DMS 273 treated with DMSO at 0.1 percent for 48 hours (cell line): ENCODE data around the gene ADAD1.
"Not testable (repeated sequence)": the region's sequence is repeated elsewhere in the genome, so short reads cannot be mapped to it uniquely, and the experiment has no call there.

ENCODE experiments used
- DNase-seq: peaks from one replicate; lab custom pipeline; 2025; lab: John Stamatoyannopoulos, UW

Gene ADAD1

DNA sequence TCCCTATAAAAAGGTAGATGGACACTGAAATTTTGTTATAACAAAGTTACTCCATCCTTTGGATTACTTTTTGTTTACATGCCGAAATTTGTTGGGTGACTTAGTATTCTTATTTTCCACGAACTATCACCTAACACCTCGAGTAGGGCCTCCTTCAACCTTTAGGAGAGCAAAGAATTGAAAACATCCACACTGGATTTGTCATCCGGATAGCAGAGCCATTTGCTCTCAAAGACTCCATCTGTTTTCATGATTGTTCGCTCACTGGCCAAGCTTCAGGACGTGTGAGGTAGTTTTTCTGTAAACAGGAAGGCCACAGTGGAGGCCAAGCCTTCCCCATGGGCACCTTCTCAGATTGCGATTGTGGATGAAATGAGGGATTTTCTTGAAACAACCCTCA lies at the start of gene ADAD1:
Gene ADAD1, plus strand, starts transcription at position 301 of the 400 bp plus-strand sequence. CDS start 1,059 bp downstream, outside the sequence.
- no peak for DNase-seq

DNA sequence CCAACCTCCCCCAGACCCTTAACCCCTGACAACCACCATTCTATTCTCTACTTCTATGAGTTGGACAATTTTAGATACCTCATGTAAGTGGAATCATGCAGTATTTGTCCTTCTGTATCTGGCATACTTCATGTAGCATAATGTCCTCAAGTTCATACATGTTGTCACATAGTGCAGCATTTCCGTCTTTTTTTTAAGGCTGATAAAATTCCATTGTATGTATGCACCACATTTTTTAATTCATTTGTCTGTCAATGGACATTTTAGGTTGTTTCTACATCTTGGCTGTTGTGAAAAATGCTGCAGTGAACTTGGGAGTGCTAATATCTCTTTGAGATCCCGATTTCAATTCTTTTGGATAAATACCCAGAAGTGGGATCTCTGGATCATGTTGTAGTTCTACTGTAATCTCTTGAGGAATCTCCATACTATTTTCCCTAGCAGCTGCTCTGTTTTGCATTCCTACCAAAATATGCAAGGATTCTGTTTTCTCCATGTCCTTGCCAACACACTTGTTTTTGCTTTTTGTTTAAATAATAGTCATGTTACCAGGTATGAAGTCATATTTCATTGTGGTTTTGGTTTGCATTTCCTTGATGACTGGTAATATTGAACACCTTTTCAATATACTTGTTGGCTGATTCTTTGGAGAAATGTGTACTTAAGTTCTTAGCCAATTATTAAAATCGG lies 48.8 kb upstream of the ADAD1 start:
- DNase-seq = no peak

DNA sequence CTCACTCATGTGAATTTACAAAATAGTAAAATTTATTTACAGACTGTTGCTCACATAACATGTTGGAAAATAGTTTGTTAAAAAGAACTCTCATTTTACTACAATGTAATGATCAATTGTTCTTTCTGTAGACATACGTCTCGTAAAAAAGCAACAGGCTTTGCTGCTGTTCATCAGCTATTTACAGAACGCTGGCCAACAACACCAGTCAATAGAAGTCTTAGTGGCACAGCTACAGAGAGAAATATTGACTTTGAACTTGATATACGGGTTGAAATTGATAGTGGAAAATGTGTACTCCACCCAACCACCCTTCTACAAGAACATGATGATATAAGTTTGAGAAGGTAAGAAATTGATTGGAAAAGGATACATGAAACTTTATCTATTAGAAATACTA lies 47.6 kb upstream of the ADAD1 start:
- no peak for DNase-seq

DNA sequence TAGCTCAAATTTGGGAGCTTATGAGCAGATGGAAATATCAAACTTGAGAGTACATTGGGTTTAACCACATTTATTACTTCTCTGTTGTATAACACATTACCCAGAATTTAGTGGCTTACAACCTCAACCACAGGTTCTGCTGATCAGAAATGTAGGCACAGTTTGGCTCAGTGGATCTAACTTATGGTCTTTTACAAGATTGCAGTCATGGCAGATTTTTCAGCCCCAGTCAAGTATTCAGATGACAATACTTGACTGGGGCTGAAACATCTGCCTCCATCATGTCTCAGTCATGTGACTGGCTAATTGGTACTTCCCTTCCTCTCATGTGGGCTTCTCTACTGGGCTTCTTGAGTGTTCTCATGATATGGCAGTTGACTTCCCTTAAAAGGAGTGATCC lies 44.0 kb upstream of the ADAD1 start:
- no peak for DNase-seq

DNA sequence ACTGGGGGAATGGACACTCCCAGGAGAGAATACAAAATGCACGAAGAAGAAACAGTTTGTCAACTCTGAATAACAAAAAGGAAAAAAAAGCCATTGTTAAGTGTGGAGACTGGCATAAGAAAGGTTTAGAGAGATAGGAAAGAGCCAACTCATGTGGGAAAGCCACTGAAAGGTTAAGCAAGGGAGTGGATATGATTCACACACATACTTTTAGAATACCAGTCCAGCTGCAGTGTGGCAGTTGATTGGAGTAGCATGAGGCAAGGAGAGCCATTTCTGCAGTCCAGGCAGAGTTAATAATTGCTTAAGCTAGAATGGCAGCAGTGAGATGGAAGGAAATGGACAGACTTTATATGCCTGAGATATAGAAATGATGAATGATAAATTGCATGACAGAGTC lies 36.9 kb upstream of the ADAD1 start:
- no peak for DNase-seq

GRCh38 chr4:122346036-122346435 lies 32.8 kb upstream of the ADAD1 start:
- DNase-seq = no peak

GRCh38 chr4:122346503-122346902 lies 32.3 kb upstream of the ADAD1 start:
- DNase-seq = no peak

DNA sequence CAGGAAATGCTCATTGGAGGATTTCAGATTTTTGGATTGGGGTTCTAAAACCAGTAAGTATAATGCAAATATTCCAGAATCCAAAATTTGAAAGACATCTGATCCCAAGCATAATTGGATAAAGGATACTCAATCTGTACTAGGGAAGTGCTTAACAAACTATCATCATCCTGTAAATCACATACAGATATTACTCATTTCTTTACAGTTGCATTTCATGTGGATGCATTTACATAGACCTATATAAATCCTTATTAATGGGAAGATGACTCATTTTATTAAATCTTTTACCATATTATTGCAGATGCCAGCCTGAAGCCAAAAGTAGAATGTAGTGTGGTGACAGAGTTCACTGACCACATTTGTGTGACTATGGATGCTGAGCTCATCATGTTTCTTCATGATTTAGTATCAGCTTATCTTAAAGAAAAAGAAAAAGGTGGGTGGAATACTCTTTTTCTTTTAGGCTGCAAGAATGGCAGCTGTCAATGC lies 22.4 kb upstream of the ADAD1 start:
- DNase-seq = no peak

DNA sequence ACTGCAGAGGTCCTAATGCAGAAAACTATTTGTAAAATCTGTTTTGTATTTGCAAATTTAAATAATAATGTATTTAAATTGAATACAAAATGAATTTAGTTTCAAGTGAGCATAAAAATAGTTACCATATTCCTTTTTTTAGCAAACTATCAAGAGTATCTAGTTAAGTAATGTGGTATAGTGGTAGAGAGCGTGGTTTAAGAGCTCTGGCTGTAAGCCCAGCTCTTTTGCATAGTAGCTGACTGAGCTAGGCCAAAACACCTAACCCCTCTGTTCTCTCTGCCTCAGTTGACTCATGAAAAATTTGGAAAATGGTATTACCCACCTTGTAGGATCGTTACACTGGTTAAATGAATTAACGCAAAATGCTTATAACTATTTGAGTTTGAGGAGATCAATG lies 18.1 kb upstream of the ADAD1 start:
- no peak for DNase-seq

GRCh38 chr4:122364700-122365404 lies 14.0 kb upstream of the ADAD1 start:
- DNase-seq = no peak

- not testable (repeated sequence) for DNase-seq
Measured at GRCh38 chr4:122368786-122369185, 10.0 kb upstream of the ADAD1 start.

DNA sequence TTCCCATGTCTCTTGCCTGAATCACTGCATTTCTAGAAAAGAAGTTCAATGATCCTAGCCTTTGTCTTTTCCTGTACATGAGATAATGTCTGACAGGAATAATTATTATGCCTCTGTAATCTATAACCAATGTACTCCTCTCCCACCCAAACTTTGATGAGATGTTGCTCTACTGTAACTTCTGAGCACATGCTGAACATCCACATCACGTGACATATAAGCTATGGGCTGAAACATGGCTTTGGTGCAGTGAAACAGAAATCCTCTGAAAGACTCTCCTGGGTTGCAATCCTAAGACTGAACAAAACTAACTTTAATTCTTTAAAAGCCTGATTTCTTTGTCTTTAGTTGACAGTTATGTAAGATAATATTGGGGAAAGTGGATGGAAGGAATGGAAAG lies 1.5 kb upstream of the ADAD1 start:
- DNase-seq = no peak

GRCh38 chr4:122379239-122379638 lies 428 bp downstream of the ADAD1 start:
- DNase-seq = no peak

DNA sequence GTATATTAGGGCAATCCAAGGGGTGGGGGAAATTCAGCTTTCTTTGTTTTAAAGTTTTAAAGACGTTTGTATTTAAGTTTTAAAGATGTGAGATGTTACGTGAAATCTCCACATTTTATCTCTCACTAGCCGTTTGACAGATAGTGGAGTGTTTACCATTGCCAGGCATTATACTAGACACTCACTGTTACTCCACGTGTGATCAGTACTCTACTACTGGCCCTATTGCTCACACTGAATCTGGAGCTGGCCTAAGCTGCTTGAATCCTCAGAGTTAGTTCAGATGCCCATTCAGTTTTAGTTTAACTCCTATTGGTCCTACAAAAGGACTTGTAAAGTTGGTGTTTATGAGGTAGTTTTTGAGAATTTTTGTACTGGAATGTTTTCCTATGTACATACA lies 4.5 kb downstream of the ADAD1 start:
- no peak for DNase-seq

- no peak for DNase-seq
Measured at GRCh38 chr4:122384245-122384644, 5.4 kb downstream of the ADAD1 start.

GRCh38 chr4:122393276-122393675 lies 14.5 kb downstream of the ADAD1 start:
- DNase-seq = no peak

GRCh38 chr4:122403861-122404260 lies 25.1 kb downstream of the ADAD1 start:
- DNase-seq = no peak

GRCh38 chr4:122412547-122412946 lies 33.7 kb downstream of the ADAD1 start:
- DNase-seq = peak; percentile 13

GRCh38 chr4:122423246-122423645 lies 44.4 kb downstream of the ADAD1 start:
- DNase-seq = no peak

DNA sequence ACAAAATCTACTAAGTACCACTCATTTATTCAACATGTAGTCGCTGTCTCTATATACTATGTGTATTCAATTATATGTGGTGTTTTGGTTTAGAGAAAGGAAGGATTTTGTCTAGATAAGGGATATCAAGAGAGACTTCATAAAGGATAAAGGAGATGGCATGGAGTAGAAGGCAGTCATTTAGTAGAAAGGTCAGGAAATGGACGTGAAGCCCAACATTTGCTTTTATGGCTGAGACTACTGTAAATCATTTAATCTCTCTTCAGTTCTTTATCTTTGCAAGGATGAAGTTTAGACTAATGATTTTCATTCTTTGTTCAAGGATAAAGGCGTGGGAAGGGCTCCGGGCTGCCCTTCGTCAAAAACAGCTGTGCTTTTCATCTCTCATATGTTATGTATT lies 52.5 kb downstream of the ADAD1 start:
- DNase-seq = no peak

DNA sequence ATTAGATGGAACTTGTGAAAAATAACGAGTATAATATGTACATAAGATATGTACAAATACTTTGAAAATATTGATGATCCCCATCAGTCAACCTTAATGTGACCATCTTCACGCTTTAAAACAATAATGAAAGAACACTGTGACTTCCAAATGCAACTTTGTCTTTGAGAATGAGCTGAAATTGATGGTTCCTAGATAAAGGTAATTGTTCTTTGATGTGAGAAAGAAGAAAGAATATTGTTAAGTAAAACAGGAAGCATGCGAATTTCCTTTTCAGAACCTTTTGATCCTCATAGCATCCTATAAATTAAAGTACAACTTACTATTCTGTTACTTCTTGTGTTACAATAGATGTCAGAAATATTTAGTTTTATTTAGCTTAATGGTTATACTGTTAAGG lies 55.5 kb downstream of the ADAD1 start:
- no peak for DNase-seq

- DNase-seq = no peak
Measured at GRCh38 chr4:122450847-122451246, 72.0 kb downstream of the ADAD1 start.

- DNase-seq = no peak
Measured at GRCh38 chr4:122453384-122453995, 74.7 kb downstream of the ADAD1 start.
